Ishikawa (cell line): Measurements from ENCODE around the gene AGAP1.

ENCODE experiments used
- FOXM1 ChIP-seq: IDR thresholded peaks from 2 replicates; pipeline ENCODE4 v1.6.1; 2012; ENCODE audit warnings: low read depth, borderline replicate concordance
- MAX ChIP-seq: IDR thresholded peaks from 2 replicates; pipeline ENCODE4 v1.6.1; 2012
- TAF1 ChIP-seq: IDR thresholded peaks from 2 replicates; pipeline ENCODE4 v1.6.1; 2012; ENCODE audit warnings: low read depth, mild to moderate bottlenecking

DNA sequence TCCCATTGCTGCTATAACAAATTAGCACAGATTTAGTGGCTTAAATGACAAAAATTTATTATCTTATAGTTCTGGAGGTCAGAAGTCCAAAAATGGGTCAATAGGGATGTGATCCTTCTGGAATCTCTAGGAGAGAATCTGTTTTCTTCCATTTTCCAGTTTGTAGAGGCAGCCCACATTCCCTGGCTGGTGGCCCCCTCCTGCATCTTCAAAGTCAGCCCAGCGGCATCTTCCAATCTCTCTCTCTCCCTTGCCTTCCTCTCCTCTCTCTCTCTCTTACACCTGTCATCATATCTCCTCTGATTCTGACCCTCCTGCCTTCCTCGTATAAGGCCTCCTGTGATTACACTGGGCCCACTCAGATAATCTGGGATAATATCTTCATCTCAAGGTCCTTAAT is 3.9 kb upstream of the AGAP1 start:
- TF ChIP-seq MAX (no peak), TAF1 (no peak), FOXM1 (no peak)
